Vagina (tissue), 2 donors: ENCODE results near the gene NTM.

Experiments used
- CTCF ChIP-seq, 3 experiments: fragments of 450-650 bp in 2 of 3; fragments of 200-600 bp in 1 of 3; sonication (generic) in 1 of 3; IDR thresholded peaks; one replicate each; pipeline ENCODE4 v1.5.1; 2017 to 2019; ENCODE audit warnings: antibody characterized with exemption in 3 of 3, mild to moderate bottlenecking in 2 of 3, moderate library complexity in 2 of 3
- POLR2A ChIP-seq, 2 donors: fragments of 450-650 bp; IDR thresholded peaks; one replicate each; pipeline ENCODE4 v1.6.1; 2017; ENCODE audit warnings: antibody characterized with exemption in 2 of 2, mild to moderate bottlenecking in 2 of 2, moderate library complexity in 2 of 2

GRCh38 chr11:132045107-132045506, 674.7 kb downstream of the NTM start:
- no peak for TF ChIP-seq CTCF (IDR thresholded peaks at IDR 0.05)
- no peak for TF ChIP-seq POLR2A (IDR thresholded peaks at IDR 0.05)
